ENCODE measurements around the gene PPP2R2B.
A peak's percentile ranks its signal among the peaks of the same experiment; 100 is the strongest.

Gene PPP2R2B

GRCh38 chr5:146821732-146822131 lies 56.8 kb downstream of the PPP2R2B start:
- no peak for DNase-seq

GRCh38 chr5:146820987-146821386 lies 57.6 kb downstream of the PPP2R2B start:
- no peak for DNase-seq

GRCh38 chr5:146818822-146819221 lies 59.7 kb downstream of the PPP2R2B start:
- no peak for DNase-seq

GRCh38 chr5:146817973-146818372 lies 60.6 kb downstream of the PPP2R2B start:
- DNase-seq: no peak

- no peak for DNase-seq
These were observed 61.7 kb downstream of the PPP2R2B start for GRCh38 chr5:146816775-146817387.

- no peak for DNase-seq
These were observed 63.1 kb downstream of the PPP2R2B start for GRCh38 chr5:146815411-146815810.

- peak; percentile 36 to 68 (median 56) for DNase-seq
These were observed 65.0 kb downstream of the PPP2R2B start for GRCh38 chr5:146813346-146814157.

GRCh38 chr5:146805081-146805480 lies 73.5 kb downstream of the PPP2R2B start:
- no peak for DNase-seq

GRCh38 chr5:146802945-146803522 lies 75.5 kb downstream of the PPP2R2B start:
- no peak for DNase-seq

GRCh38 chr5:146799671-146800070 lies 78.9 kb downstream of the PPP2R2B start:
- DNase-seq: no peak

GRCh38 chr5:146799231-146799630 lies 79.3 kb downstream of the PPP2R2B start:
- DNase-seq: no peak

- no peak for DNase-seq
These were observed 80.9 kb downstream of the PPP2R2B start for GRCh38 chr5:146797658-146798057.

GRCh38 chr5:146796911-146797310 lies 81.6 kb downstream of the PPP2R2B start:
- DNase-seq: no peak

- no peak for DNase-seq
These were observed 82.4 kb downstream of the PPP2R2B start for GRCh38 chr5:146796144-146796543.

- peak; percentile 8 to 55 (median 32) for DNase-seq
These were observed 84.1 kb downstream of the PPP2R2B start for GRCh38 chr5:146794326-146795029.

- DNase-seq: no peak
These were observed 84.8 kb downstream of the PPP2R2B start for GRCh38 chr5:146793709-146794108.

- DNase-seq: no peak
These were observed 87.1 kb downstream of the PPP2R2B start for GRCh38 chr5:146791471-146791870.

GRCh38 chr5:146789712-146790653 lies 88.6 kb downstream of the PPP2R2B start:
- no peak for DNase-seq

- DNase-seq: no peak
These were observed 89.7 kb downstream of the PPP2R2B start for GRCh38 chr5:146788898-146789297.

- peak; percentile 64 to 79 (median 74) for DNase-seq
These were observed 93.5 kb downstream of the PPP2R2B start for GRCh38 chr5:146785065-146785464.

GRCh38 chr5:146781157-146781556 lies 97.4 kb downstream of the PPP2R2B start:
- DNase-seq: no peak
